Measurements from ENCODE around the gene GNS. TPM values are rescaled to one million over a fixed set of nuclear protein-coding genes. Genes with fewer than 3 reads are reported as not detected.

The GNS gene
- total and polyA plus RNA-seq, 3 donors from 2014 or later, result 52.4 to 87.9 (median 84.2) TPM

- H3K27ac ChIP-seq, result no peak overlapping the region
- no peak overlapping the region for H3K4me3 ChIP-seq
- no peak for DNase-seq
- 32 to 55% methylated on average over 2 to 3 of the region's 3 CpGs for WGBS, 2 donors
- no peaks in the 10 kb centered on the region for H3K4me1 ChIP-seq
- TF ChIP-seq CTCF (IDR thresholded peaks at IDR 0.05) (no peak), POLR2A (IDR thresholded peaks at IDR 0.05) (no peak)
- no peaks in the 10 kb centered on the region for H3K27me3 ChIP-seq
- H3K9me3 ChIP-seq, result no peaks in the 10 kb centered on the region
- H3K36me3 ChIP-seq (ENCODE audit: low read depth, missing control alignments), result no peaks in the 10 kb centered on the region
- intact Hi-C loops (cut with DNase I; ENCODE audit: low total_unique reads), result no loop called here
These were observed 52.9 kb downstream of the GNS start for GRCh38 chr12:64706306-64706705.

- Histone ChIP-seq H3K36me3 (ENCODE audit: low read depth, missing control alignments) (no peaks in the 10 kb centered on the region), H3K4me3 (no peak overlapping the region), H3K9me3 (no peaks in the 10 kb centered on the region), H3K27me3 (no peaks in the 10 kb centered on the region), H3K4me1 (no peaks in the 10 kb centered on the region), H3K27ac (no peak overlapping the region)
- TF ChIP-seq POLR2A (IDR thresholded peaks at IDR 0.05) (no peak), CTCF (IDR thresholded peaks at IDR 0.05) (no peak)
- intact Hi-C loops (cut with DNase I; ENCODE audit: low total_unique reads), result no loop called here
- no peak for DNase-seq
- 59 to 78% methylated on average over 5 of the region's 5 CpGs for WGBS, 2 donors
These were observed 57.9 kb downstream of the GNS start for GRCh38 chr12:64701283-64701682.

- TF ChIP-seq CTCF (IDR thresholded peaks at IDR 0.05) (no peak), POLR2A (IDR thresholded peaks at IDR 0.05) (no peak)
- intact Hi-C loops (cut with DNase I; ENCODE audit: low total_unique reads), result no loop called here
- Histone ChIP-seq H3K9me3 (no peaks in the 10 kb centered on the region), H3K4me3 (no peak overlapping the region), H3K27ac (no peak overlapping the region), H3K27me3 (no peaks in the 10 kb centered on the region), H3K4me1 (no peaks in the 10 kb centered on the region), H3K36me3 (ENCODE audit: low read depth, missing control alignments) (no peaks in the 10 kb centered on the region)
- 80 to 100% methylated on average over 1 of the region's 1 CpG for WGBS, 2 donors
- DNase-seq, result no peak
These were observed 58.7 kb downstream of the GNS start for GRCh38 chr12:64700532-64700931.

GRCh38 chr12:64699504-64700115, 59.6 kb downstream of the GNS start:
- no peaks in the 10 kb centered on the region for H3K9me3 ChIP-seq
- no peak overlapping the region for H3K4me3 ChIP-seq
- no peak for DNase-seq
- 85 to 89% methylated on average over 12 of the region's 12 CpGs for WGBS, 2 donors
- H3K4me1 ChIP-seq, result no peaks in the 10 kb centered on the region
- intact Hi-C loops (cut with DNase I; ENCODE audit: low total_unique reads), result no loop called here
- no peaks in the 10 kb centered on the region for H3K36me3 ChIP-seq (ENCODE audit: low read depth, missing control alignments)
- TF ChIP-seq CTCF (IDR thresholded peaks at IDR 0.05) (no peak), POLR2A (IDR thresholded peaks at IDR 0.05) (no peak)
- H3K27me3 ChIP-seq, result no peaks in the 10 kb centered on the region
- no peak overlapping the region for H3K27ac ChIP-seq

- H3K27me3 ChIP-seq, result no peaks in the 10 kb centered on the region
- intact Hi-C loops (cut with DNase I; ENCODE audit: low total_unique reads), result no loop called here
- H3K36me3 ChIP-seq (ENCODE audit: low read depth, missing control alignments), result no peaks in the 10 kb centered on the region
- H3K4me1 ChIP-seq, result no peaks in the 10 kb centered on the region
- H3K9me3 ChIP-seq, result no peaks in the 10 kb centered on the region
- WGBS, 2 donors, result 29 to 44% methylated on average over 1 of the region's 1 CpG
- no peak overlapping the region for H3K27ac ChIP-seq
- no peak for DNase-seq
- H3K4me3 ChIP-seq, result no peak overlapping the region
- TF ChIP-seq POLR2A (IDR thresholded peaks at IDR 0.05) (no peak), CTCF (IDR thresholded peaks at IDR 0.05) (peak in 1 of 3 experiments; percentile 20)
These were observed 63.0 kb downstream of the GNS start for GRCh38 chr12:64696080-64696741.

Data from testis (tissue), 3 donors.